Spinal cord (tissue), 10 donors: ENCODE measurements around the gene PRTN3. TPM values are rescaled to one million over a fixed set of nuclear protein-coding genes. Genes with fewer than 3 reads are reported as not detected.
"Not testable (repeated sequence)": the region's sequence is repeated elsewhere in the genome, so short reads cannot be mapped to it uniquely, and the experiment has no call there.

Experiments used
- DNase-seq, 6 donors: peaks; one replicate each; pipeline versions ENCODE4 v3.0.0 to v3.0.0-alpha.2; 2013 to 2015; ENCODE audit warnings: low spot score in 6 of 6, low read depth in 4 of 6
- H3K27ac ChIP-seq: one replicate; pipeline ENCODE4 v1.5.1; 2013; ENCODE audit warnings: low read depth, low read length, control low read depth
- H3K27me3 ChIP-seq: one replicate; pipeline ENCODE4 v1.6.1; 2013; ENCODE audit warnings: low read length; ENCODE audit not compliant: control insufficient read depth, insufficient read depth
- H3K36me3 ChIP-seq: one replicate; pipeline ENCODE4 v1.6.1; 2013; ENCODE audit warnings: low read length; ENCODE audit not compliant: control insufficient read depth, insufficient read depth
- H3K4me1 ChIP-seq: one replicate; pipeline ENCODE4 v1.6.1; 2013; ENCODE audit warnings: low read length; ENCODE audit not compliant: control insufficient read depth, insufficient read depth
- H3K4me3 ChIP-seq: one replicate; pipeline ENCODE4 v1.5.1; 2013; ENCODE audit warnings: low read depth, low read length, control low read depth
- H3K9me3 ChIP-seq: one replicate; pipeline ENCODE4 v1.6.1; 2013; ENCODE audit warnings: low read length; ENCODE audit not compliant: control insufficient read depth, insufficient read depth
- WGBS: methylation state at CpG from one replicate; pipeline ENCODE4 v1.1.5; 2013; ENCODE audit warnings: missing lambda C conversion rate; ENCODE audit not compliant: insufficient coverage; 5-methylcytosine and 5-hydroxymethylcytosine counted together
- polyA plus RNA-seq, 2 donors: library from polyadenylated mRNA; unstranded; fragments of 120-200 nt; gene quantifications; one replicate each; pipeline ENCODE4 v1.2.1, GENCODE V29; 2013; ENCODE audit not compliant: insufficient read length in 2 of 2
- total RNA-seq, 2 donors: library from RNA; depleted of rRNA in 1 of 2; stranded (reverse); fragments of 120-200 nt in 1 of 2; fragments of >200 nt in 1 of 2; gene quantifications; one replicate each; pipeline versions ENCODE4 v1.2.3 to v1.2.4, GENCODE V29; 2013 to 2014
- donor health status: healthy.

Gene PRTN3
- total and polyA plus RNA-seq, 4 donors: 0.41 to 37.1 (median 2.3) TPM

DNA sequence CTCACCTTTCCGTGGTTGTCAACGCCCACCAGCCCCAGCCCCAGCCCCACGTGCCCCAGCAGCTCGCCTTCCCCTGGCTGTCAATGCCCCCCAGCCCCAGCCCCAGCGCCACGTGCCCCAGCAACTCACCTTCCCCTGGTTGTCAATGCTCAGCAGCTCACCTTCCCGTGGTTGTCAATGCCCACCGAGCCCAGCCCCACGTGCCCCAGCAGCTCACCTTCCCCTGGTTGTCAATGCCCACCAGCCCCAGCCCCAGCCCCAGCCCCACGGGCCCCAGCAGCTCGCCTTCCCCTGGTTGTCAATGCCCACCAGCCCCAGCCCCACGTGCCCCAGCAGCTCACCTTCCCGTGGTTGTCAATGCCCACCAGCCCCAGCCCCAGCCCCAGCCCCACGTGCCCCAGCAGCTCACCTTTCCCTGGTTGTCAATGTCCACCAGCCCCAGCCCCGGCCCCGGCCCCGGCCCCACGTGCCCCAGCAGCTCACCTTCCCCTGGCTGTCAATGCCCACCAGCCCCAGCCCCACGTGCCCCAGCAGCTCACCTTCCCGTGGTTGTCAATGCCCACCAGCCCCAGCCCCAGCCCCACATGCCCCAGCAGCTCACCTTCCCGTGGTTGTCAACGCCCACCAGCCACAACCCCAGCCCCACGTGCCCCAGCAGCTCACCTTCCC, 37.3 kb downstream of the PRTN3 start:
- H3K9me3 ChIP-seq: not testable (repeated sequence)

DNA sequence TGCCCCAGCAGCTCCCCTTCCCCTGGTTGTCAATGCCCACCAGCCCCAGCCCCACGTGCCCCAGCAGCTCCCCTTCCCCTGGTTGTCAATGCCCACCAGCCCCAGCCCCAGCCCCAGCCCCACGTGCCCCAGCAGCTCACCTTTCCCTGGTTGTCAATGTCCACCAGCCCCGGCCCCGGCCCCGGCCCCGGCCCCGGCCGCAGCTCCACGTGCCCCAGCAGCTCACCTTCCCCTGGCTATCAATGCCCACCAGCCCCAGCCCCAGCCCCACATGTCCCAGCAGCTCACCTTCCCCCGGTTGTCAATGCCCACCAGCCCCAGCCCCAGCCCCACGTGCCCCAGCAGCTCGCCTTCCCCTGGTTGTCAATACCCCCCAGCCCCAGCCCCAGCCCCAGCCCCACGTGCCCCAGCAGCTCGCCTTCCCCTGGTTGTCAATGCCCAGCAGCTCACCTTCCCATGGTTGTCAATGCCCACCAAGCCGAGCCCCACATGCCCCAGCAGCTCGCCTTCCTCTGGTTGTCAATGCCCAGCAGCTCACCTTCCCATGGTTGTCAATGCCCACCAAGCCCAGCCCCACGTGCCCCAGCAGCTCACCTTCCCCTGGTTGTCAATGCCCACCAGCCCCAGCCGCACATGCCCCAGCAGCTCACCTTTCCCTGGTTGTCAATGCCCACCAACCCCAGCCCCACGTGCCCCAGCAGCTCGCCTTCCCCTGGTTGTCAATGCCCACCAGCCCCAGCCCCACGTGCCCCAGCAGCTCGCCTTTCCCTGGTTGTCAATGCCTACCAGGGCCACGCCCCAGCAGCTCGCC, 38.2 kb downstream of the PRTN3 start:
- not testable (repeated sequence) for H3K27me3 ChIP-seq, H3K4me3 ChIP-seq, DNase-seq, H3K9me3 ChIP-seq, H3K4me1 ChIP-seq, H3K27ac ChIP-seq
- WGBS: 88% methylated on average over 16 of the region's 24 CpGs
- H3K36me3 ChIP-seq: peaks cover 100% of the 10 kb centered on the region

More for the DNA sequence above, 37.3 kb downstream of the PRTN3 start:
- WGBS: 94% methylated on average over 3 of the region's 23 CpGs
- not testable (repeated sequence) for H3K27me3 ChIP-seq, H3K27ac ChIP-seq, DNase-seq, H3K4me3 ChIP-seq, H3K4me1 ChIP-seq
- peaks cover 100% of the 10 kb centered on the region for H3K36me3 ChIP-seq

DNA sequence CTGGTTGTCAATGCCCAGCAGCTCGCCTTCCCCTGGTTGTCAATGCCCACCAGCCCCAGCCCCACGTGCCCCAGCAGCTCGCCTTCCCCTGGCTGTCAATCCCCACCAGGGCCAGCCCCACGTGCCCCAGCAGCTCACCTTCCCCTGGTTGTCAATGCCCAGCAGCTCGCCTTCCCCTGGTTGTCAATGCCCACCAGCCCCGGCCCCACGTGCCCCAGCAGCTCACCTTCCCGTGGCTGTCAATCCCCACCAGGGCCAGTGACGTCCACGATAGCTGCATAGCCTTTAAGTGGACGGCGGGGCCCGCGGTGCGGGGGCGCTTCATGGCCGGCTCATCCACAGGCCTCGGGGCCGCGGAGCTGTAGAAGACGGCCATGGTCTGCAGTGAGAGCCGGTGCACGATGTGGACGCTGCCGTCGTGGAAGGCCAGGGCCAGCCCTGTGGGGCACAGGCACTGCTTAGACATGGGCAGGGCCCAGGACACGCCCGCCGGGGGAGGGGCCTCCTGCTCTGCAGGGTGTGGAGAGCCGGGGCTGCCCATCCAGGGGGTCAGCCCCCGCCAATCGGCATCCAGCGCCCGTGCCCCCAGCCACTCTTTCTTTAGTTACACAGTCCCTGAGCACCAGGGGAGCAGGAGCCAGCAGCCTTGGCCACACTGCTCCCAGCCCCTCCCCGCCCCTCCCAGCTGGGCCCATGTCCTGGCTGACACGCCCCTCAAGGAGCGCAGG, 39.1 kb downstream of the PRTN3 start:
- Histone ChIP-seq H3K36me3 (peaks cover 100% of the 10 kb centered on the region), H3K4me1 (no peaks in the 10 kb centered on the region), H3K4me3 (no peak overlapping the region), H3K27me3 (no peaks in the 10 kb centered on the region), H3K27ac (no peak overlapping the region), H3K9me3 (no peaks in the 10 kb centered on the region)
- WGBS: 89% methylated on average over 31 of the region's 37 CpGs
- no peak for DNase-seq

DNA sequence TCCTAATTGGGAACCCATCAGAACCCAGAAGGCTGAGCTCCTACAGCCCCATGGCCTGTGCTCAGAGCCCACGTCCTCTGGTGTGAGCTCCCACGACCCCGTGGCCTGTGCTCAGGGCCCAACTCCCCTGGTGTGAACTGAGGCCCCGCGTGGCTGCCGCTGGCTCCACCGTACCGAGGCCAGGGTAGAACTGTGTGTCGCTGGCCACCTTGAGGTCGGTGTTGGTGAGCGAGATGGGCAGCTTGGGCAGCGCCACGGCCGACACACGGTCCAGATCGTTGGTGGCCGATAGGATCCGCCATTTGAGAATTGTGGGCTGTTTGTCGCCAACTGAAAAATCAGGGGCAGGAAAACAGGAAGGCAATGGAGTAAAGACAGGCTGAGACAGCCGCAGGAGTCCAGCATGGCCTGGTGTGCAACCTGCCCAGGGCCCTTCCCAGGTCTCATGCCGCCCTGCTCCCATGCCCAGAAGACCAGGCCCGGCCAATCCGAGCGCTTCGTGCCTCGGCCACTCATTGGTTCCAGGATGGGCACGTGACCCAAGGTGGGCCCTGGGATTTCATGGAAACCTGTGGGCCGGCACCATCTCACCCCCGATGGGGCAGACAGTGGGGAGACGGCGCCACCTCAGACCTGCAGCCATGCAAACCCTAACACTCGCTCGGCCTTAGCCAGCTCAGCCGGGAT, 40.7 kb downstream of the PRTN3 start:
- Histone ChIP-seq H3K4me3 (no peak overlapping the region), H3K9me3 (no peaks in the 10 kb centered on the region), H3K27me3 (no peaks in the 10 kb centered on the region), H3K27ac (no peak overlapping the region), H3K4me1 (peaks cover 3% of the 10 kb centered on the region), H3K36me3 (peaks cover 100% of the 10 kb centered on the region)
- DNase-seq: no peak
- WGBS: 97% methylated on average over 34 of the region's 34 CpGs

DNA sequence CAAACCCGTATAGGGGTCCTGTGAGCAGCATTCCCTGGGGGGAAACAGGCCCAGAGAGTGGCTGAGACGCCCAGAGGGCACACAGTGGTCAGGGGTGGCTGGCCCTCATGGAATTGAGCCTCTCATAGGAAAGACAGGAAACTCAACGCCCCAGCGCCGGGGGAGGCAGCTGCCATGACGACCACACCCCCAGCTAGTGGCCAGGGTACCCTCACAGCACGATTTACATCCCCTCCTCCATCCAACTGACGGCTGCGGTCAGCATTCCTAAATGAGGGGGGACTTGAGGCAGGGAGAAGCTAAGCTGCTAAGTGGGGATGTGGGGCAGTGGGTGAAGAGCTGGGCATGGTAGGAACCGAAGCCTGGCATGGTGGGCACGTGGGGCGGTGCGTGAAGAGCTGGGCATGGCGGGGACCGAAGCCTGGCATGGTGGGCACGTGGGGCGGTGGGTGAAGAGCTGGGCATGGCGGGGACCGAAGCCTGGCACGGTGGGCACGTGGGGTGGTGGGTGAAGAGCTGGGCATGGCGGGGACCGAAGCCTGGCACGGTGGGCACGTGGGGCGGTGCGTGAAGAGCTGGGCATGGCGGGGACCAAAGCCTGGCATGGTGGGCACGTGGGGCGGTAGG, 42.2 kb downstream of the PRTN3 start:
- DNase-seq: no peak
- H3K36me3 ChIP-seq: peaks cover 98% of the 10 kb centered on the region
- no peak overlapping the region for H3K4me3 ChIP-seq
- H3K27me3 ChIP-seq: no peaks in the 10 kb centered on the region
- WGBS: 86% methylated on average over 8 of the region's 30 CpGs
- H3K4me1 ChIP-seq: peaks cover 13% of the 10 kb centered on the region
- H3K9me3 ChIP-seq: no peaks in the 10 kb centered on the region
- no peak overlapping the region for H3K27ac ChIP-seq

DNA sequence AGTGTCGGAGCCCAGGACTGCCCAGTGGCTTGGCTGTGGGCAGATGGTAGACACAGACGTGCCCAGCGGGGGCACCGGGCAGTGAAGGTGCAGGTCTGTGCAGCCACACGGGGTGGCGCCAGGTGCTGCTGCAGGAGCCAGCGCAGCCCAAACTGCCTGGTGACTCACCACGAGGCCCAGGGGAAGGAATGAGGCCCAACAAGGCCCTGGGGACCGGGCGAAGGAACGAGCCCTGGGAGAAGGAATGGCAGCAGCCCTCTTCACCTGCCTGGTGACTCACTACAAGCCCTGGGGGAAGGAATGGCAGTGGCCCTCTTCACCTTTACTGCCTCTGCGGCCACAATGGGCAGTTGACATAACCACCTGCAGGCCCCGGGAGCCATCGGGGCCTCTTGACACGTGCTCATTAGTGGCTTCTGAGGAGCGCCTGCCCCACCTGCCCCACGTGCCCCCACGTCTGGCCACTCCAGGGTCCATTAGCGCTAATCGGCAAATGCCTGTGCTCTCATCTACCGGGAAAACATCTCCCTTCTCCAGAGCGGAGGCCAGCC, 42.9 kb downstream of the PRTN3 start:
- no peak overlapping the region for H3K27ac ChIP-seq
- H3K9me3 ChIP-seq: no peaks in the 10 kb centered on the region
- no peaks in the 10 kb centered on the region for H3K27me3 ChIP-seq
- no peak overlapping the region for H3K4me3 ChIP-seq
- peaks cover 13% of the 10 kb centered on the region for H3K4me1 ChIP-seq
- H3K36me3 ChIP-seq: peaks cover 96% of the 10 kb centered on the region
- 91% methylated on average over 19 of the region's 22 CpGs for WGBS
- DNase-seq: no peak

DNA sequence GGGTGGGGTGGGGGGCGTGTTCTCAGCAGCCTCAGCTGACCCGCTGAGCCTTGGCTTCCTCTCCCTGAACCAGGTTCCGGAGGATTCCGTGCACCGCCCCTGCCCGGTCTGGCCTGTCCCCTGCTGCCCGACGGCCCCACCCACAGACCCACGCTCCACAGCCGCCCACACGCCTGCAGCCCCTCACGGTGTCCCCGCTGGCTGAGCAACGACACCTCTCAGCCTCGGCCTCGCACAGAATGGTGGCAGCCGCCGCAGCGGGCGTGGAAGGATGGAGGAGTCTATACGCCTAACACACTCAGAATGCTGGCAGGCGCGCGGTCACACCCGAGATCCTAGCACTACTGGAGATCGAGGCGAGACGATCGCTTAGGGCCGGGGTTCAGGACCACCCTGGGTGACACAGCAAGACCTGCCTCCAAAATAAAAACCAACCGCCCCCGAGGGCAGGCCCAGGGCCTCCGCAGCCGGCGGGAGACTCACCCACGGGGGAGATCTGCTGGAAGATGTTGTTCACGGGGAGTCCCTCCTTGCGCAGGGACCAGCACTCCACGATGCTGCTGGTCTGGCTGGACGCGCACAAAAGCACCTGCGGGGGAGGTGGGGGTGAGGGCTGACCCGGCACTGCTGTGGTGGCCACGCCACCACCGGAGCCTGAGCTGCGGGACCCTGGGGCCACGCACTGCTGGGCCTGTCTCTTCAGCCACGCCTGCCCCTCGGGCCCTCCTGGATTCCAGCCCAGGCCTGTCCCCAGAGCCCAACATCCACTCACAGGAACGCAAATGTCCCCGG, 43.8 kb downstream of the PRTN3 start:
- DNase-seq: no peak
- WGBS: 93% methylated on average over 49 of the region's 51 CpGs
- Histone ChIP-seq H3K9me3 (no peaks in the 10 kb centered on the region), H3K4me1 (peaks cover 13% of the 10 kb centered on the region), H3K27ac (no peak overlapping the region), H3K27me3 (no peaks in the 10 kb centered on the region), H3K36me3 (peaks cover 96% of the 10 kb centered on the region), H3K4me3 (no peak overlapping the region)

DNA sequence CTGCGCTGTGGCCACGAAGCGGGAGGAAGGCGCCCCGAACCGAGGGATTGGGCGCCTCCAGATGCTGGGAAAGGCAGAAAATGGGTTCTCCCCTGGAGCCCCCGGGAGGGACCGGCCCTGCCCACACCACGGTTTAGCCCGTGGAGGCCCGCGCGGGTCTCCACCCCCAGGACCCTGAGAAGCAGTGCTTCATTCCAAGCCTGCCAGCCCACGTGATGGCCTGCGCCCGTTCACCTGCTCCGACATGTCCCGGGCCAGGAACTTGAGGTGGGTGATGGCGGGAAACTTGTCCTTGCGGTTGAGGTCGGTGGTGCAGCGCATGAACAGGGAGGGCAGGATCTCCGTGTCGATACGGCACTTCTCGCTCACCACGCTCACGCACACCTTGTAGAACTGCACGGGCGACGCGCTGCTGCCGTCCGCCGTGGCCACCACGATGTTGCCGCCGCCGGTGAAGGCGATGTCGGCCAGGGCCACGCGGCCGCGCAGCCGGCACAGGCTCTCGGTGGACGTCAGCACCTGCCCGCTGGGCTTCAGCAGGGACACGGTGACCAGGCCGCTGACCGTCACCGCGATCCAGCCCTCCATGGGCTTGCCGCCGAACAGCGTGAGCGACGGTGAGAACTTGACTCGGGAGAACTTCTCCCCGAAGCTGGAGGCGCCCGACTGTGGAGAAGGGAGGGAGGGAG, 44.9 kb downstream of the PRTN3 start:
- H3K36me3 ChIP-seq: peaks cover 96% of the 10 kb centered on the region
- no peak for DNase-seq
- H3K27me3 ChIP-seq: no peaks in the 10 kb centered on the region
- H3K4me1 ChIP-seq: peaks cover 13% of the 10 kb centered on the region
- H3K27ac ChIP-seq: no peak overlapping the region
- H3K4me3 ChIP-seq: no peak overlapping the region
- 95% methylated on average over 64 of the region's 64 CpGs for WGBS
- no peaks in the 10 kb centered on the region for H3K9me3 ChIP-seq
